Fibroblast of lung (primary cell): ENCODE measurements around the gene DYSF.

Experiments used
- EZH2 ChIP-seq: IDR thresholded peaks from 2 replicates; pipeline ENCODE4 v1.5.1; 2012; ENCODE audit warnings: low read length, control low read depth, mild to moderate bottlenecking; ENCODE audit errors: missing control alignments
- TF ChIP-seq, protein P1 (sequence below), 2 donors: IDR thresholded peaks in 1 of 2; conservative IDR thresholded peaks in 1 of 2; 1 replicate in 1 of 2; 2 replicates in 1 of 2; pipeline ENCODE4 v1.5.1; 2011 to 2012; ENCODE audit warnings: low read length in 2 of 2, control low read depth in 1 of 2, inconsistent platforms in 1 of 2, low read depth in 1 of 2, mild to moderate bottlenecking in 1 of 2

DNA sequence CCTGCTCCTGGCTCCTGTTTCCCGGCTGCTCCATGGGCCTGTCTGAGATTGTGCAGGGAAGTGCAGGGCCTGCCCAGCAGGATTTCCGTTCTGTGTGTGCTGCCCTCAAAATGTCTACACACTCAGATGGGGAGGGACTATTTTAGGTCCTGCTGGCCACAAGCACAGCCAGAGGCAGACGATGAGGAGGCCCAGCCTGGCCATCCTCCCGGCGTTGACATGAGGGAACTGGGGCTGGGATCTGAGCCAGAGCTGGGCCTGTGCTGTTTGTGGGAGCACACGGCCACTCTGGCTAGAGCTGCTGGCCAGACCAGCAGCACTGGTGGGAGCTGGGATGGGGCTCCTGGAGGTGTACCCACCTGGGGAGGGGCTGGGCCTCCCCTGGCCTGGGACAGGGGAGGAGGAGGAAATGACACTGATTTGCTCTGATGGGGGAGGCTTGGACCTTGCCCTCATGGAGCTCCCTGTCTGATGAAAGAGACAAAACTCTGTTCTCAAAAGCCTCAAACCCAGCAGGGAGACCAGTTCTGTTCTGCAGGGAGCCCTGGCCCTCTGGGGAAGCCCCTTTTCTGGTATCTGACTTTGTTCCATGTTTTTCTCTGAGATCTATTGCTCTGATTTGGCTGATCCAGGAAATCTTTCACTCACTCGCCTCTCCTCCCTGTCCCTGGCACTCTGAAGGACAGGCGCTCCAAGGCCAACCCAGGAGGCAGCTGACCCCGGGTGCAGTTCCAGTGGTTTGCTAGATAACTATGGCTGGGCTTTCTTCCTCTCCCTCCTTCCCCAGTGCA, 161.8 kb downstream of the DYSF start:
- no peak for TF ChIP-seq EZH2
- TF ChIP-seq, protein P1, sequence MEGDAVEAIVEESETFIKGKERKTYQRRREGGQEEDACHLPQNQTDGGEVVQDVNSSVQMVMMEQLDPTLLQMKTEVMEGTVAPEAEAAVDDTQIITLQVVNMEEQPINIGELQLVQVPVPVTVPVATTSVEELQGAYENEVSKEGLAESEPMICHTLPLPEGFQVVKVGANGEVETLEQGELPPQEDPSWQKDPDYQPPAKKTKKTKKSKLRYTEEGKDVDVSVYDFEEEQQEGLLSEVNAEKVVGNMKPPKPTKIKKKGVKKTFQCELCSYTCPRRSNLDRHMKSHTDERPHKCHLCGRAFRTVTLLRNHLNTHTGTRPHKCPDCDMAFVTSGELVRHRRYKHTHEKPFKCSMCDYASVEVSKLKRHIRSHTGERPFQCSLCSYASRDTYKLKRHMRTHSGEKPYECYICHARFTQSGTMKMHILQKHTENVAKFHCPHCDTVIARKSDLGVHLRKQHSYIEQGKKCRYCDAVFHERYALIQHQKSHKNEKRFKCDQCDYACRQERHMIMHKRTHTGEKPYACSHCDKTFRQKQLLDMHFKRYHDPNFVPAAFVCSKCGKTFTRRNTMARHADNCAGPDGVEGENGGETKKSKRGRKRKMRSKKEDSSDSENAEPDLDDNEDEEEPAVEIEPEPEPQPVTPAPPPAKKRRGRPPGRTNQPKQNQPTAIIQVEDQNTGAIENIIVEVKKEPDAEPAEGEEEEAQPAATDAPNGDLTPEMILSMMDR (conservative IDR thresholded peaks at IDR 0.05 in 1 of 2, IDR thresholded peaks at IDR 0.05 in 1 of 2; ENCODE audit: low read depth in 1 of 2, low read length in 2 of 2) = no peak
